Stomach (tissue), 9 donors: ENCODE measurements around the gene MRPL23. TPM values are rescaled to one million over a fixed set of nuclear protein-coding genes. Genes with fewer than 3 reads are reported as not detected.
A peak's percentile ranks its signal among the peaks of the same experiment; 100 is the strongest.

Source experiments
- DNase-seq, 2 donors: peaks; one replicate each; pipeline versions ENCODE4 v3.0.0 to v3.0.0-alpha.2; 2013 to 2019
- H3K27ac ChIP-seq, 5 donors: fragments of 200-600 bp in 4 of 5; sonication (generic) in 4 of 5; one replicate each; pipeline ENCODE4 v1.5.1; 2013 to 2019; ENCODE audit warnings: mild to moderate bottlenecking in 1 of 5, moderate library complexity in 1 of 5
- H3K27me3 ChIP-seq, 3 donors: fragments of 200-600 bp; sonication (generic); one replicate each; pipeline ENCODE4 v1.5.1; 2017 to 2019; ENCODE audit warnings: mixed run types in 1 of 3
- H3K36me3 ChIP-seq, 4 donors: fragments of 200-600 bp; sonication (generic); 1 replicate in 3 of 4; 2 replicates in 1 of 4; pipeline ENCODE4 v1.5.1; 2016 to 2019
- H3K4me1 ChIP-seq, 4 donors: fragments of 200-600 bp; sonication (generic); one replicate each; pipeline ENCODE4 v1.5.1; 2016 to 2019
- H3K4me3 ChIP-seq, 4 donors: fragments of 200-600 bp; sonication (generic) in 3 of 4; one replicate each; pipeline ENCODE4 v1.5.1; 2016 to 2019; ENCODE audit warnings: mild to moderate bottlenecking in 1 of 4
- H3K9me3 ChIP-seq, 4 donors: fragments of 200-600 bp; sonication (generic); one replicate each; pipeline ENCODE4 v1.5.1; 2016 to 2019
- CTCF ChIP-seq, 7 experiments: fragments of 450-650 bp in 4 of 7; fragments of 200-600 bp in 3 of 7; sonication (generic) in 3 of 7; IDR thresholded peaks; one replicate each; pipeline ENCODE4 v1.5.1; 2016 to 2019; ENCODE audit warnings: antibody characterized with exemption in 7 of 7, control low read depth in 2 of 7, mild to moderate bottlenecking in 1 of 7
- EP300 ChIP-seq: sonication (generic); formaldehyde crosslinking; IDR thresholded peaks from one replicate; pipeline ENCODE4 v1.6.1; 2017; ENCODE audit warnings: antibody characterized with exemption
- POLR2A ChIP-seq, 4 donors: fragments of 450-650 bp; IDR thresholded peaks; one replicate each; pipeline ENCODE4 v1.6.1; 2016; ENCODE audit warnings: antibody characterized with exemption in 4 of 4, control low read depth in 2 of 4, mild to moderate bottlenecking in 1 of 4, moderate library complexity in 1 of 4
- POLR2AphosphoS5 ChIP-seq, 3 donors: sonication (generic); formaldehyde crosslinking; IDR thresholded peaks; one replicate each; pipeline ENCODE4 v1.6.1; 2016; ENCODE audit warnings: antibody characterized with exemption in 3 of 3
- WGBS, 5 donors: extraction: QIAGEN DNeasy Blood & Tissue Kit in 3 of 5; methylation state at CpG; one replicate each; pipeline versions ENCODE4 v1.1.5 to v1.1.7; 2013 to 2018; 5-methylcytosine and 5-hydroxymethylcytosine counted together
- intact Hi-C: fragments of 100-400 bp; cut with DNase I; formaldehyde crosslinking; loops from one replicate; pipeline ENCODE4 v1.15.1; 2023; ENCODE audit warnings: low total_unique reads
- polyA plus RNA-seq, 3 donors: library from polyadenylated mRNA; stranded (reverse); fragments of 200-250 nt; gene quantifications; one replicate each; pipeline ENCODE4 v1.2.3, GENCODE V29; 2013
- total RNA-seq, 5 donors: library from RNA; depleted of rRNA; stranded (reverse); fragments of >200 nt; gene quantifications; one replicate each; pipeline versions ENCODE4 v1.1.0 to v1.2.3, GENCODE V29; 2014 to 2016
- donor health status: healthy with polysubstance abuse.
- donor health status: Bipolar disorder and iron deficiency.
- donor health status: healthy.

Gene MRPL23
- total and polyA plus RNA-seq, 8 donors = 14.0 to 317 (median 113) TPM

- Histone ChIP-seq H3K27me3 (peaks cover 0 to 29% (median 0%) of the 10 kb centered on the region in 3 donors), H3K36me3 (no peaks in the 10 kb centered on the region), H3K27ac (peak overlapping the region in 1 of 5 donors; percentile 56), H3K9me3 (no peaks in the 10 kb centered on the region), H3K4me1 (no peaks in the 10 kb centered on the region), H3K4me3 (no peak overlapping the region)
- TF ChIP-seq EP300 (no peak), POLR2A (IDR thresholded peaks at IDR 0.05) (no peak), POLR2AphosphoS5 (IDR thresholded peaks at IDR 0.05) (no peak), CTCF (IDR thresholded peaks at IDR 0.05) (no peak)
- intact Hi-C loops = no loop called here
- no peak for DNase-seq
- WGBS, 5 donors = 85 to 92% (median 87%) methylated on average over 25 to 35 of the region's 35 CpGs
These were observed 18.1 kb upstream of the MRPL23 start for GRCh38 chr11:1928891-1929541.

- Histone ChIP-seq H3K27me3 (peaks cover 0 to 21% (median 0%) of the 10 kb centered on the region in 3 donors), H3K4me1 (no peaks in the 10 kb centered on the region), H3K4me3 (no peak overlapping the region), H3K27ac (peak overlapping the region in 1 of 5 donors; percentile 56), H3K9me3 (no peaks in the 10 kb centered on the region), H3K36me3 (no peaks in the 10 kb centered on the region)
- intact Hi-C loops = no loop called here
- TF ChIP-seq POLR2AphosphoS5 (IDR thresholded peaks at IDR 0.05) (no peak), CTCF (IDR thresholded peaks at IDR 0.05) (no peak), POLR2A (IDR thresholded peaks at IDR 0.05) (no peak), EP300 (no peak)
- no peak for DNase-seq
- 76 to 90% (median 86%) methylated on average over 23 to 25 of the region's 25 CpGs for WGBS, 5 donors
These were observed 17.3 kb upstream of the MRPL23 start for GRCh38 chr11:1929621-1930461.

GRCh38 chr11:1930462-1930830, 16.7 kb upstream of the MRPL23 start:
- Histone ChIP-seq H3K36me3 (no peaks in the 10 kb centered on the region), H3K9me3 (no peaks in the 10 kb centered on the region), H3K27me3 (peaks cover 0 to 18% (median 0%) of the 10 kb centered on the region in 3 donors), H3K4me1 (no peaks in the 10 kb centered on the region), H3K4me3 (no peak overlapping the region), H3K27ac (peak overlapping the region in 1 of 5 donors; percentile 56)
- WGBS, 5 donors = 76 to 83% (median 79%) methylated on average over 9 of the region's 9 CpGs
- intact Hi-C loops = no loop called here
- TF ChIP-seq POLR2AphosphoS5 (IDR thresholded peaks at IDR 0.05) (no peak), CTCF (IDR thresholded peaks at IDR 0.05) (no peak), EP300 (no peak), POLR2A (IDR thresholded peaks at IDR 0.05) (no peak)
- DNase-seq = no peak

GRCh38 chr11:1931341-1932104, 15.6 kb upstream of the MRPL23 start:
- H3K36me3 ChIP-seq = no peaks in the 10 kb centered on the region
- DNase-seq = peak in 1 of 2 donors; percentile 75
- no peaks in the 10 kb centered on the region for H3K9me3 ChIP-seq
- WGBS, 5 donors = 45 to 56% (median 50%) methylated on average over 18 of the region's 18 CpGs
- H3K27me3 ChIP-seq = peaks cover 0 to 15% (median 0%) of the 10 kb centered on the region in 3 donors
- H3K4me1 ChIP-seq = no peaks in the 10 kb centered on the region
- intact Hi-C loops = no loop called here
- peak overlapping the region in 2 of 5 donors; percentile 38 to 67 for H3K27ac ChIP-seq
- TF ChIP-seq EP300 (no peak), POLR2AphosphoS5 (IDR thresholded peaks at IDR 0.05) (no peak), CTCF (IDR thresholded peaks at IDR 0.05) (no peak), POLR2A (IDR thresholded peaks at IDR 0.05) (no peak)
- H3K4me3 ChIP-seq = no peak overlapping the region
